HEK293 (cell line): ENCODE results near the gene MRPS6.

Experiments
- CTCF ChIA-PET: fragments of 350-600 bp; formaldehyde crosslinking; extraction: SDS; loops from one replicate; lab custom pipeline; 2021; ENCODE audit warnings: antibody characterized with exemption; lab: Yijun Ruan, JAX
- POLR2A ChIA-PET: fragments of 300-600 bp; formaldehyde crosslinking; extraction: SDS; loops from one replicate; lab custom pipeline; 2020; ENCODE audit warnings: antibody characterized with exemption, inconsistent platforms; lab: Yijun Ruan, JAX
- H3K27ac ChIP-seq: fragments of 200-500 bp; sonication (Bioruptor generic); 2 replicates; pipeline ENCODE4 v1.5.1; 2014; ENCODE audit warnings: low read depth, low read length, control low read depth, inconsistent platforms; ENCODE audit errors: extremely low read depth
- H3K36me3 ChIP-seq, 2 experiments: fragments of 200-500 bp in 1 of 2; sonication (Bioruptor generic) in 1 of 2; 1 replicate in 1 of 2; 2 replicates in 1 of 2; pipeline ENCODE4 v1.5.1; 2014 to 2017; ENCODE audit warnings: inconsistent platforms in 2 of 2, low read length in 2 of 2; ENCODE audit not compliant: control insufficient read depth in 2 of 2, insufficient read depth in 1 of 2
- H3K4me1 ChIP-seq: fragments of 200-500 bp; sonication (Bioruptor generic); 2 replicates; pipeline ENCODE4 v1.5.1; 2014; ENCODE audit warnings: mild to moderate bottlenecking, low read length, inconsistent platforms; ENCODE audit not compliant: control insufficient read depth, insufficient read depth
- H3K4me3 ChIP-seq: 2 replicates; pipeline ENCODE4 v1.5.1; 2011; ENCODE audit warnings: low read depth, mild to moderate bottlenecking, control low read depth, low read length, moderate library complexity
- H3K9me3 ChIP-seq: fragments of 200-500 bp; sonication (Bioruptor generic); 2 replicates; pipeline ENCODE4 v1.5.1; 2014; ENCODE audit warnings: low read depth, low read length, inconsistent platforms; ENCODE audit not compliant: control insufficient read depth, insufficient read depth
- BCL6B ChIP-seq: fragments of 450-650 bp; formaldehyde crosslinking; IDR thresholded peaks from 2 replicates; pipeline ENCODE4 v1.5.1; 2017; ENCODE audit warnings: missing biosample characterization, missing genetic modification characterization
- PRDM10 ChIP-seq: fragments of 450-650 bp; formaldehyde crosslinking; IDR thresholded peaks from 2 replicates; pipeline ENCODE4 v1.5.1; 2016; ENCODE audit warnings: missing biosample characterization, missing genetic modification characterization
- REST ChIP-seq: fragments of 450-650 bp; formaldehyde crosslinking; IDR thresholded peaks from 2 replicates; pipeline ENCODE4 v1.5.1; 2016; ENCODE audit warnings: missing biosample characterization, missing genetic modification characterization
- SETDB1 ChIP-seq: IDR thresholded peaks from one replicate; pipeline ENCODE4 v1.6.1; 2017; ENCODE audit warnings: mild to moderate bottlenecking, low read length, moderate library complexity, mixed read lengths; ENCODE audit not compliant: insufficient read length
- SP7 ChIP-seq: fragments of 450-650 bp; formaldehyde crosslinking; IDR thresholded peaks from 2 replicates; pipeline ENCODE4 v1.5.1; 2016; ENCODE audit warnings: missing biosample characterization, missing genetic modification characterization
- YY1 ChIP-seq: fragments of 450-650 bp; formaldehyde crosslinking; IDR thresholded peaks from 2 replicates; pipeline ENCODE4 v1.5.1; 2018; ENCODE audit warnings: missing biosample characterization, missing genetic modification characterization
- ZBTB20 ChIP-seq: fragments of 450-650 bp; formaldehyde crosslinking; IDR thresholded peaks from 2 replicates; pipeline ENCODE4 v1.5.1; 2016; ENCODE audit warnings: missing biosample characterization, missing genetic modification characterization
- ZBTB21 ChIP-seq: fragments of 450-650 bp; formaldehyde crosslinking; IDR thresholded peaks from 2 replicates; pipeline ENCODE4 v1.5.1; 2017; ENCODE audit warnings: missing biosample characterization, missing genetic modification characterization
- ZNF169 ChIP-seq: fragments of 450-650 bp; formaldehyde crosslinking; IDR thresholded peaks from 2 replicates; pipeline ENCODE4 v1.5.1; 2016; ENCODE audit warnings: missing biosample characterization, missing genetic modification characterization
- ZNF341 ChIP-seq: fragments of 450-650 bp; formaldehyde crosslinking; IDR thresholded peaks from 2 replicates; pipeline ENCODE4; 2016; ENCODE audit warnings: low read depth, missing biosample characterization, missing genetic modification characterization
- ZNF362 ChIP-seq: fragments of 450-650 bp; formaldehyde crosslinking; IDR thresholded peaks from 2 replicates; pipeline ENCODE4 v1.5.1; 2016; ENCODE audit warnings: missing biosample characterization, missing genetic modification characterization
- ZNF555 ChIP-seq: fragments of 450-650 bp; formaldehyde crosslinking; conservative IDR thresholded peaks from 2 replicates; pipeline ENCODE4 v1.5.1; 2017; ENCODE audit warnings: missing biosample characterization, mild to moderate bottlenecking, missing genetic modification characterization, inconsistent platforms
- ZNF558 ChIP-seq: fragments of 450-650 bp; formaldehyde crosslinking; IDR thresholded peaks from 2 replicates; pipeline ENCODE4 v1.5.1; 2016; ENCODE audit warnings: missing biosample characterization, missing genetic modification characterization
- ZNF692 ChIP-seq: fragments of 450-650 bp; formaldehyde crosslinking; IDR thresholded peaks from 2 replicates; pipeline ENCODE4 v1.5.1; 2016; ENCODE audit warnings: missing biosample characterization, missing genetic modification characterization
- ZNF704 ChIP-seq: fragments of 450-650 bp; formaldehyde crosslinking; IDR thresholded peaks from 2 replicates; pipeline ENCODE4 v1.5.1; 2016; ENCODE audit warnings: missing biosample characterization, missing genetic modification characterization

MRPS6 gene

GRCh38 chr21:34148419-34148804, 75.0 kb downstream of the MRPS6 start:
- Histone ChIP-seq H3K27ac (no peak overlapping the region), H3K36me3 (peaks cover 0 to 9% of the 10 kb centered on the region in 2 experiments; a peak in 1 of 3 replicates), H3K9me3 (no peaks in the 10 kb centered on the region), H3K4me1 (no peaks in the 10 kb centered on the region), H3K4me3 (no peak overlapping the region)
- ChIA-PET CTCF (no interaction called here), POLR2A (no interaction called here)
- no peak for TF ChIP-seq ZNF341 (tag by site-specific recombination)
- TF ChIP-seq ZNF555 (tag by site-specific recombination) = no peak

GRCh38 chr21:34148826-34149558, 75.6 kb downstream of the MRPS6 start:
- H3K4me1 ChIP-seq = no peaks in the 10 kb centered on the region
- no peak for TF ChIP-seq ZNF169
- TF ChIP-seq SP7 (tag by site-specific recombination) = no peak
- no peak for TF ChIP-seq ZNF692 (tag by site-specific recombination)
- no peak for TF ChIP-seq BCL6B
- TF ChIP-seq YY1 (tag by site-specific recombination) = no peak
- TF ChIP-seq SETDB1 = no peak
- TF ChIP-seq ZBTB20 = no peak
- TF ChIP-seq PRDM10 (tag by site-specific recombination) = no peak
- no peak for TF ChIP-seq ZNF558
- TF ChIP-seq REST (tag by site-specific recombination) = no peak
- TF ChIP-seq ZBTB21 (tag by site-specific recombination) = no peak
- no peak for TF ChIP-seq ZNF704
- TF ChIP-seq ZNF362 (tag by site-specific recombination) = no peak
- ChIA-PET CTCF (interaction anchor here (0.6 kb wide), 1 partner anchor 150 kb away, joined by 3 read pairs; no protein-coding TSS in a partner anchor), POLR2A (no interaction called here)
- no peak overlapping the region for H3K4me3 ChIP-seq
- H3K9me3 ChIP-seq = no peaks in the 10 kb centered on the region
- H3K36me3 ChIP-seq = peaks cover 0 to 7% of the 10 kb centered on the region in 2 experiments; a peak in 1 of 3 replicates
- no peak overlapping the region for H3K27ac ChIP-seq
